HEK293 (cell line): Measurements from ENCODE around the gene MARCKSL1.

Experiments
- CTCF ChIA-PET: fragments of 350-600 bp; formaldehyde crosslinking; extraction: SDS; loops from one replicate; lab custom pipeline; 2021; ENCODE audit warnings: antibody characterized with exemption; lab: Yijun Ruan, JAX
- POLR2A ChIA-PET: fragments of 300-600 bp; formaldehyde crosslinking; extraction: SDS; loops from one replicate; lab custom pipeline; 2020; ENCODE audit warnings: antibody characterized with exemption, inconsistent platforms; lab: Yijun Ruan, JAX
- H3K27ac ChIP-seq: fragments of 200-500 bp; sonication (Bioruptor generic); 2 replicates; pipeline ENCODE4 v1.5.1; 2014; ENCODE audit warnings: low read depth, low read length, control low read depth, inconsistent platforms; ENCODE audit errors: extremely low read depth
- H3K36me3 ChIP-seq, 2 experiments: fragments of 200-500 bp in 1 of 2; sonication (Bioruptor generic) in 1 of 2; 1 replicate in 1 of 2; 2 replicates in 1 of 2; pipeline ENCODE4 v1.5.1; 2014 to 2017; ENCODE audit warnings: inconsistent platforms in 2 of 2, low read length in 2 of 2; ENCODE audit not compliant: control insufficient read depth in 2 of 2, insufficient read depth in 1 of 2
- H3K4me1 ChIP-seq: fragments of 200-500 bp; sonication (Bioruptor generic); 2 replicates; pipeline ENCODE4 v1.5.1; 2014; ENCODE audit warnings: mild to moderate bottlenecking, low read length, inconsistent platforms; ENCODE audit not compliant: control insufficient read depth, insufficient read depth
- H3K4me3 ChIP-seq: 2 replicates; pipeline ENCODE4 v1.5.1; 2011; ENCODE audit warnings: low read depth, mild to moderate bottlenecking, control low read depth, low read length, moderate library complexity
- H3K9me3 ChIP-seq: fragments of 200-500 bp; sonication (Bioruptor generic); 2 replicates; pipeline ENCODE4 v1.5.1; 2014; ENCODE audit warnings: low read depth, low read length, inconsistent platforms; ENCODE audit not compliant: control insufficient read depth, insufficient read depth
- GFI1B ChIP-seq: fragments of 450-650 bp; formaldehyde crosslinking; IDR thresholded peaks from 2 replicates; pipeline ENCODE4 v1.5.1; 2016; ENCODE audit warnings: missing biosample characterization, missing genetic modification characterization
- GLIS1 ChIP-seq: fragments of 450-650 bp; formaldehyde crosslinking; IDR thresholded peaks from 2 replicates; pipeline ENCODE4 v1.5.1; 2016; ENCODE audit warnings: missing biosample characterization, missing genetic modification characterization
- ZBTB17 ChIP-seq: fragments of 450-650 bp; formaldehyde crosslinking; IDR thresholded peaks from 2 replicates; pipeline ENCODE4 v1.5.1; 2016; ENCODE audit warnings: missing biosample characterization, missing genetic modification characterization
- ZBTB21 ChIP-seq: fragments of 450-650 bp; formaldehyde crosslinking; IDR thresholded peaks from 2 replicates; pipeline ENCODE4 v1.5.1; 2017; ENCODE audit warnings: missing biosample characterization, missing genetic modification characterization
- ZFP37 ChIP-seq: fragments of 450-650 bp; formaldehyde crosslinking; IDR thresholded peaks from 2 replicates; pipeline ENCODE4 v1.5.1; 2016; ENCODE audit warnings: missing biosample characterization, missing genetic modification characterization
- ZNF121 ChIP-seq: fragments of 450-650 bp; formaldehyde crosslinking; IDR thresholded peaks from 2 replicates; pipeline ENCODE4 v1.5.1; 2016; ENCODE audit warnings: missing biosample characterization, missing genetic modification characterization
- ZNF391 ChIP-seq: fragments of 450-650 bp; formaldehyde crosslinking; IDR thresholded peaks from 2 replicates; pipeline ENCODE4 v1.5.1; 2016; ENCODE audit warnings: low read depth, missing biosample characterization, missing genetic modification characterization, borderline replicate concordance
- ZNF514 ChIP-seq: fragments of 450-650 bp; formaldehyde crosslinking; IDR thresholded peaks from 2 replicates; pipeline ENCODE4 v1.5.1; 2016; ENCODE audit warnings: missing biosample characterization, missing genetic modification characterization
- ZNF549 ChIP-seq: fragments of 450-650 bp; IDR thresholded peaks from 2 replicates; pipeline ENCODE4 v1.5.1; 2018; ENCODE audit warnings: missing biosample characterization, missing genetic modification characterization, mild to moderate bottlenecking, inconsistent platforms, moderate library complexity
- ZNF768 ChIP-seq: fragments of 450-650 bp; formaldehyde crosslinking; IDR thresholded peaks from 2 replicates; pipeline ENCODE4 v1.5.1; 2018; ENCODE audit warnings: missing biosample characterization, mild to moderate bottlenecking, missing genetic modification characterization
- ZNF776 ChIP-seq: fragments of 450-650 bp; formaldehyde crosslinking; IDR thresholded peaks from 2 replicates; pipeline ENCODE4 v1.5.0; 2017; ENCODE audit warnings: missing biosample characterization, missing genetic modification characterization, borderline replicate concordance

Gene MARCKSL1

DNA sequence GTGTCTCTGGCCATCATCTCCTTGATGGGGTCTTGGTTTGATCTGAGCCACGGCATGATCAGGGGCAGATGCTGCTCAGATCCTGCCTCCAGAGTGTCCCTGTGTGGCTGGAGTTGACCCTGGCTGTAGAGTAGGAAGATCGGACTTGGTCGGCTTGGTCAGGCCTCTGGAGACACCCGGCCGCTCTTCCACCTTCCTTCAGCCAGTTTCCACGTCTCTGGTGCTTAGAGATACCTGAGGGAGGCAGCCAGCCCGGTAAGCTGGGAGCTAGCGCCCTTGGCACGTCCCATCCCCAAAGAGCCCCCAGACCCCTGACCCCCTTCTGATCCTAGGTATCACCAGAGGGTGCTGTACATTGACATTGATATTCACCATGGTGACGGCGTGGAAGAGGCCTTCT is 8.8 kb downstream of the MARCKSL1 start:
- no peak for TF ChIP-seq ZFP37 (tag by site-specific recombination)
- TF ChIP-seq, all 188 proteins: peak for 0
- CTCF ChIA-PET: no interaction called here
- Histone ChIP-seq H3K4me3 (no peak overlapping the region), H3K27ac (no peak overlapping the region), H3K36me3 (peaks cover 21 to 96% of the 10 kb centered on the region in 2 experiments), H3K4me1 (no peaks in the 10 kb centered on the region), H3K9me3 (no peaks in the 10 kb centered on the region)
- POLR2A ChIA-PET: no interaction called here

DNA sequence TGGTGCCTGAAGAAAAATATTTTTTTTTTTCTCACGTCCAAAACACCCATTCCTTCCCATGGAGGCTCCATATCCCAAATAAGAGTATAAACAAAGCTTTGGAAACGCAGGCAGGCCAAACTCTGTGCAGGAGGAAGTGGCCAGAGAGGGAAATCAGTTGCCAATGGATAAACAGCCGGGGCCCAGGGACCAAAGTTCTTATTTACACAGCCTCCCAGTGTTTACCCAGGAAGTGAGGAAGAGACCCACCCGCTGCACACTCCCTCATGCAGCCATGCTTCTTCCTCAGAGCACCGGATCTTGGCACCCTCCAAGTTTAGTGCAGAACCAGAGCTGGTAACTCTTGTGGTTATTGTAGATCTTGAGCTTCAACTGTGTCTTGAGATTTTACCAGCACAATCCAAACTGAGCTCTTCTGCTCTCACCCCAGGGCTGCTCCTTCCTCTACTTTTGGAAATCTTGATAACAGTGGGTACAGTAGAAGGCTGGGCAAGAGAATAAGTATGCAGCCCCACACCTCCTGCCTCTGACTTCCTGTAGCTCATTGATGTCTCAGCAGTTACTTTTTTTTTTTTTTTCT is 14.2 kb downstream of the MARCKSL1 start:
- Histone ChIP-seq H3K4me3 (no peak overlapping the region), H3K4me1 (no peaks in the 10 kb centered on the region), H3K27ac (no peak overlapping the region), H3K36me3 (peaks cover 44 to 90% of the 10 kb centered on the region in 2 experiments), H3K9me3 (no peaks in the 10 kb centered on the region)
- POLR2A ChIA-PET: interaction anchor here (0.6 to 4.2 kb wide), 4 partner anchors 11 to 30 kb away, joined by 3 to 22 read pairs (median 3); partner anchors contain the start of gene MARCKSL1
- TF ChIP-seq GLIS1 (tag by site-specific recombination): peak; percentile 43
- TF ChIP-seq GFI1B (tag by site-specific recombination): no peak
- TF ChIP-seq, all 188 proteins: peak for 1
- CTCF ChIA-PET: interaction anchor here (0.6 to 1.3 kb wide), 5 partner anchors 10 to 117 kb away, joined by 3 to 4 read pairs (median 3); no protein-coding TSS in a partner anchor

DNA sequence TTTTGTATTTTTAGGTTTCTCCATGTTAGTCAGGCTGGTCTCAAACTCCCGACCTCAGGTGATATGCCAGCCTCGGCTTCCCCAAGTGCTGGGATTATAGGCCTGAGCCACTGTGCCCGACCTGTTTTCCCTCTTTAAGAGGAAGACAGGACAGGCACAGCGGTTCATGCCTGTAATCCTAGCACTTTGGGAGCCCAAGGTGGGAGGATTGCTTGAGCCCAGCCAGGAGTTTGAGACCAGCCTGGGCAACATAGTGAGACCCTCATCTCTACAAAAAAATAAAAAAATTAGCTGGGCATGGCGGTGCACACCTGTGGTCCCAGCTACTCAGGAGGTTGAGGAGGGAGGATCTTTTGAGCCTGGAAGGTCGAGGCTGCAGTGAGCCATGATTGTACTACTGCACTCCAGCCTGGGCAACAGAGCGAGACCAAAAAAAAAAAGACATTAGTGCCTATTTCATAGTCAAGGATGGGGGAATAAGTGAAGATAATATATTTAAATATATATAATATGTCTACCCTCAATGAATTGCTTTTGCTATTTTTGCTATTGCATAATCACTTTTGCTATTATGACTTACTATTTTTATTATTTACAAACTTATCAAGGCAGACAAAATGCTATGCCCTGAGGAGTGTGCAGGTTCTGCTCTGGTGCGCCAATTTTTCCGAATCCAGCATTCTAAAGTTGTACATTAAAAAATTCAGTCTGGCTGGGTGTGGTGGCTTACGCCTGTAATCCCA is 17.7 kb downstream of the MARCKSL1 start:
- TF ChIP-seq ZNF514 (tag by site-specific recombination) (no peak), ZNF768 (no peak), ZNF549 (tag by site-specific recombination) (no peak), ZNF391 (tag by site-specific recombination) (no peak), ZNF121 (tag by site-specific recombination) (peak; percentile 78)
- TF ChIP-seq, all 188 proteins: peak for 1
- H3K4me3 ChIP-seq: no peak overlapping the region
- CTCF ChIA-PET: interaction anchor here (1.1 to 1.5 kb wide), 2 partner anchors 15 to 102 kb away, joined by 3 to 14 read pairs; no protein-coding TSS in a partner anchor
- no peaks in the 10 kb centered on the region for H3K9me3 ChIP-seq
- POLR2A ChIA-PET: interaction anchor here (0.9 to 2.4 kb wide), 3 partner anchors 17 to 86 kb away, joined by 3 to 7 read pairs (median 3); partner anchors contain the start of gene MARCKSL1
- peaks cover 34 to 69% of the 10 kb centered on the region in 2 experiments for H3K36me3 ChIP-seq
- H3K27ac ChIP-seq: no peak overlapping the region
- H3K4me1 ChIP-seq: no peaks in the 10 kb centered on the region

DNA sequence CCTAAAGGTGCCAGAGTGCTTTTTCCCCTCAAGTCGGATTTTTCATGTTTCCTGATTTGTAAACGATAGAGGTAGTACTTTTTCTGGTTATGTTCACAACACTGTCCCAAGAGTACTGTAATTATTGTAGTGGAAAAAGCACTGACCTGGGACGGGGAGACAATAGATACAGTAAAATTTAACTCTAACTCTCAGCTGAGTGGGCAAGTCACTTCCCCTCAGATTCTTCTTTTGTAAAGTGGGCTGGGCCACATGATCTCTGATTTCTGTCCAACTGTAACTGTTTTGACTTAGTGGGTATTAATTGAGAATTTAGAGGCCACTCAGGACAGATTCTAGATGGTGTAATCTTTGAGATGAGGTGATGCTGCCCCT is 19.1 kb downstream of the MARCKSL1 start:
- H3K4me1 ChIP-seq: no peaks in the 10 kb centered on the region
- no peak overlapping the region for H3K4me3 ChIP-seq
- CTCF ChIA-PET: interaction anchor here (0.6 to 1.5 kb wide), 8 partner anchors 10 to 109 kb away, joined by 3 to 14 read pairs (median 4); no protein-coding TSS in a partner anchor
- peaks cover 33 to 57% of the 10 kb centered on the region in 2 experiments for H3K36me3 ChIP-seq
- H3K9me3 ChIP-seq: no peaks in the 10 kb centered on the region
- POLR2A ChIA-PET: interaction anchor here (0.5 to 2.4 kb wide), 2 partner anchors 19 to 20 kb away, joined by 6 to 7 read pairs; partner anchors contain the start of gene MARCKSL1
- H3K27ac ChIP-seq: no peak overlapping the region
- no peak for TF ChIP-seq ZBTB21
- TF ChIP-seq ZNF514 (tag by site-specific recombination): no peak
- TF ChIP-seq ZNF776 (tag by site-specific recombination): no peak

DNA sequence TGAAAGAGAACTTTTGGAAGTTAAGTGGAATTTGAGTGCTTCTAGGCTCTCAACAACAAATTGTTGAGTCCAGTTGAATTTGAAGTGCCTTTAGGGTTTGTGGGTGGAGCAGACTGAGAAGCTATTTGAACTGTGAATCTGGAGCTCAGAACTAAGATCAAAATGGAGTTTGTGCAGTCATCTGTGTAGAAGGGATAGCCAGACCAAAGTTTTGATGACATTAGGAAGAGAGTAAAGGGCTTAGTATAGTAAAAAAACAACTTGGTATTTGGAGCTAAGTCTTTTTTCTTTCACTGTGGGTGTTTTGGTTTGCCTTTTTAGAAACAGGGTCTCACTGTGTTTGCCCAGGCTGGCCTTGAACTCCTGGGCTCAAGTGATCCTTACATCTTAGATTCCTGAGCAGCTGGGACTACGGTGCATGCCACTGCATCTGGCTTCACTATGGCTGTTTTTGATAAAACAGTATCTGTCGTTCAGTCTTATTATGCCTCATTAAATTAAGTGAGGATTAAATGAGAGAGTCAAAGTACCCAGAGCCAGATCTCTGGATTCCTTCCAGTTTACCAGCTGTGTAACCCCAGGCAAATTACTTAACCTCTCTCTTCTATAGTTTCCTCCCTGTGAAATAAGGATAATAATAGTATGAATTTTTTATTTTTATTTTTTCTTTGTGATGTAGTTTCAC is 24.2 kb downstream of the MARCKSL1 start:
- H3K27ac ChIP-seq: no peak overlapping the region
- ChIA-PET POLR2A (interaction anchor here (1.4 to 2.0 kb wide), 2 partner anchors 20 to 24 kb away, joined by 3 to 5 read pairs; partner anchors contain the start of gene MARCKSL1), CTCF (interaction anchor here (0.7 to 1.7 kb wide), 4 partner anchors 10 to 96 kb away, joined by 4 to 6 read pairs (median 5); partner anchors contain the start of gene FAM167B)

More for the DNA sequence above, 24.2 kb downstream of the MARCKSL1 start:
- Histone ChIP-seq H3K4me3 (no peak overlapping the region), H3K36me3 (peaks cover 5 to 19% of the 10 kb centered on the region in 2 experiments; a peak in 2 of 3 replicates), H3K4me1 (peaks cover 12% of the 10 kb centered on the region), H3K9me3 (no peaks in the 10 kb centered on the region)
- TF ChIP-seq ZBTB17 (tag by site-specific recombination) (peak; percentile 42; the same call in 1 of the 2 replicates), ZNF391 (tag by site-specific recombination) (no peak)
